Esophagus squamous epithelium (tissue), 5 donors: ENCODE measurements around the gene MS4A10. TPM values are rescaled to one million over a fixed set of nuclear protein-coding genes. Genes with fewer than 3 reads are reported as not detected.
"Not testable (repeated sequence)": the region's sequence is repeated elsewhere in the genome, so short reads cannot be mapped to it uniquely, and the experiment has no call there.

Experiments used
- DNase-seq: peaks from one replicate; lab custom pipeline; 2025; lab: John Stamatoyannopoulos, UW
- H3K27ac ChIP-seq, 4 donors: fragments of 200-600 bp; sonication (generic); one replicate each; pipeline ENCODE4 v1.5.1; 2016 to 2019; ENCODE audit warnings: mild to moderate bottlenecking in 1 of 4
- H3K27me3 ChIP-seq, 4 donors: fragments of 200-600 bp; sonication (generic); 1 replicate in 3 of 4; 2 replicates in 1 of 4; pipeline versions ENCODE4 v1.5.1 to v1.6.0; 2017 to 2021; ENCODE audit warnings: antibody characterized with exemption in 1 of 4
- H3K36me3 ChIP-seq, 3 donors: fragments of 200-600 bp; sonication (generic); one replicate each; pipeline ENCODE4 v1.5.1; 2016 to 2019
- H3K4me1 ChIP-seq, 3 donors: fragments of 200-600 bp; sonication (generic); one replicate each; pipeline ENCODE4 v1.5.1; 2017 to 2019
- H3K4me3 ChIP-seq, 4 donors: fragments of 200-600 bp; sonication (generic); 1 replicate in 3 of 4; 2 replicates in 1 of 4; pipeline ENCODE4 v1.5.1; 2016 to 2019; ENCODE audit warnings: mild to moderate bottlenecking in 2 of 4, moderate library complexity in 1 of 4
- H3K9me3 ChIP-seq, 3 donors: fragments of 200-600 bp; sonication (generic); one replicate each; pipeline ENCODE4 v1.5.1; 2016 to 2019
- CTCF ChIP-seq, 6 experiments: fragments of 450-650 bp in 4 of 6; fragments of 200-600 bp in 2 of 6; sonication (generic) in 2 of 6; IDR thresholded peaks; one replicate each; pipeline ENCODE4 v1.5.1; 2016 to 2019; ENCODE audit warnings: antibody characterized with exemption in 6 of 6, mild to moderate bottlenecking in 4 of 6, moderate library complexity in 4 of 6
- POLR2A ChIP-seq, 4 donors: fragments of 450-650 bp; IDR thresholded peaks; one replicate each; pipeline ENCODE4 v1.6.1; 2017; ENCODE audit warnings: antibody characterized with exemption in 4 of 4, mild to moderate bottlenecking in 4 of 4, moderate library complexity in 3 of 4
- WGBS, 2 donors: methylation state at CpG; one replicate each; pipeline ENCODE4 v1.1.5; 2018; 5-methylcytosine and 5-hydroxymethylcytosine counted together
- intact Hi-C: fragments of 100-400 bp; cut with DNase I; formaldehyde crosslinking; loops from one replicate; pipeline ENCODE4 v1.15.0; 2022
- total RNA-seq, 4 donors: library from RNA; depleted of rRNA; stranded (reverse); fragments of >200 nt; gene quantifications; one replicate each; pipeline ENCODE4 v1.1.0, GENCODE V29; 2016
- donor health status: DM: yes; HTN: yes; CAD: no.

Gene MS4A10
- total RNA-seq, 4 donors from 2014 or later, result not detected

DNA sequence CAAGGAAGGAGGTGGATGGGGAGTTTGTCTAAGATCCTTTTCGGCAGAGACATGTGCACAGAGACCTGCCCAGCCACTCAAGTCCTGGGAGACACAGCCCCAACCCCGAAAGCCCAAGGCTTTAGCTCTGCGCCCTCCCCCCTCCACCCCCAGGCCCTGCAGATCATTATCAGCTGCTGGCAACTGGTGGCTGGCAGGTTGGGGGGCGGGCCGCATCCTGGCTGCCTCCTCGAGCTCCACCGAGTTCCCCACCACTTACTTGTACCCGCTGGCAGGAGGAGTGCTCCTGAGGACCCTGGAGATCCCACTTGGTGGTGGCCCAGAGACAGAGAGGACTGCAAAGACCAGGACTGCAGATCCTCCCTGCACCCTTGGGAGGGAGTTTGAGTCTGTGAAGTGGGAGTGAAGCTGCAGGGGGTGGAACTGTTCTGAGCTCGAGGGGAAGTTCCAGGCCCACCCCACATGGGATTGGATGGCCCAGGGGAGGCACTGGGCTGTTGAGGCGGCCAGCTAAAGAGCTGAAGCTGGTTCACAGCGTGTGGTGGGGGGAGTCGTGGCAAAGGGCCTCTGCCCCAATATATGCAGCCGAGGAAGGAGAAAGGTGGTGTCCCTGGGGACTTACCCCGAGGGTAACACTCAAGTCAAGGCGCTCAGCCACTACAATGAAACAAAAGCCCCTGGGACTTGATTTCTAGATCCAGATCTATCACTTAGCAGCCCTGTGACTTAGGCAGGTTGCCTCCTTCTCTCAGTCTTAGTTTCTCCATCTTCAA is 36.9 kb downstream of the MS4A10 start:
- no peak overlapping the region for H3K4me3 ChIP-seq
- H3K27me3 ChIP-seq, result no peaks in the 10 kb centered on the region
- H3K4me1 ChIP-seq, result no peaks in the 10 kb centered on the region
- peaks cover 0 to 5% (median 5%) of the 10 kb centered on the region in 3 donors for H3K9me3 ChIP-seq
- H3K36me3 ChIP-seq, result no peaks in the 10 kb centered on the region
- intact Hi-C loops, result loop anchor here (10.0 kb wide), 2 partner anchors 303 to 363 kb away; no protein-coding TSS in a partner anchor
- no peak overlapping the region for H3K27ac ChIP-seq
- TF ChIP-seq CTCF (IDR thresholded peaks at IDR 0.05), result no peak
- no peak for TF ChIP-seq POLR2A (IDR thresholded peaks at IDR 0.05)
- WGBS, 2 donors, result 66 to 70% methylated on average over 5 to 7 of the region's 15 CpGs
- DNase-seq, result no peak

- H3K9me3 ChIP-seq, H3K4me1 ChIP-seq, H3K27me3 ChIP-seq, H3K27ac ChIP-seq, H3K4me3 ChIP-seq, DNase-seq, H3K36me3 ChIP-seq: not testable (repeated sequence)
- WGBS, 2 donors, result 91 to 92% methylated on average over 5 of the region's 5 CpGs
- intact Hi-C loops, result loop anchor here (10.0 kb wide), 2 partner anchors 301 to 361 kb away; no protein-coding TSS in a partner anchor
Measured at GRCh38 chr11:60823745-60824306, 38.7 kb downstream of the MS4A10 start.

GRCh38 chr11:60825118-60825517 is 40.0 kb downstream of the MS4A10 start:
- 69 to 79% methylated on average over 5 of the region's 5 CpGs for WGBS, 2 donors
- no peak for TF ChIP-seq POLR2A (IDR thresholded peaks at IDR 0.05)
- Histone ChIP-seq H3K4me3 (no peak overlapping the region), H3K4me1 (no peaks in the 10 kb centered on the region), H3K27me3 (no peaks in the 10 kb centered on the region), H3K27ac (no peak overlapping the region), H3K36me3 (no peaks in the 10 kb centered on the region), H3K9me3 (no peaks in the 10 kb centered on the region)
- intact Hi-C loops, result loop anchor here (10.0 kb wide), 2 partner anchors 300 to 360 kb away; no protein-coding TSS in a partner anchor
- no peak for DNase-seq

DNA sequence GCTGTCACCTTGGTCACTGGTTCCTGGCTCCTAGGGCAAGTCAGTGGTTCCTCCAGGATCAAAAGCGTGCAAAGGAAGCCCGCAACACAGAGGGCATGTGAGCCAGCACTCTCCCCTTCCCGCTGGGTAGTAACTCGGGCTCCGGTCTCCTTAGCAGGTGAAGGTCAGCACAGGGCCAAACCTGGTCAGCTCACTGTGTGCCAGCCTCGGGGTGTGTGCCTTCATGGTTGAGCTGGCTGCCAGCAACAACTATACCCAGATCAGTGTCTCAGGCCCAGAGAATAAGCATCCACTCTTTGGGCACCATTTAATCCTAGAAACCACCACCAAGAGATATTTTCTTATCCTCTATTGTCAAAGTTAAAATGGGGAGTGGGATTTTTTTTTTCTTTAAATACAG is 40.7 kb downstream of the MS4A10 start:
- no peak overlapping the region for H3K27ac ChIP-seq
- no peak for TF ChIP-seq CTCF (IDR thresholded peaks at IDR 0.05)
- TF ChIP-seq POLR2A (IDR thresholded peaks at IDR 0.05), result no peak
- no peaks in the 10 kb centered on the region for H3K27me3 ChIP-seq
- H3K36me3 ChIP-seq, result no peaks in the 10 kb centered on the region
- H3K4me3 ChIP-seq, result no peak overlapping the region
- peaks cover 0 to under 1% (median 0%) of the 10 kb centered on the region in 3 donors for H3K4me1 ChIP-seq
- DNase-seq, result no peak
- 75 to 76% methylated on average over 3 to 4 of the region's 6 CpGs for WGBS, 2 donors
- no peaks in the 10 kb centered on the region for H3K9me3 ChIP-seq
- intact Hi-C loops, result loop anchor here (10.0 kb wide), 2 partner anchors 299 to 359 kb away; no protein-coding TSS in a partner anchor

GRCh38 chr11:60830478-60831142 is 45.5 kb downstream of the MS4A10 start:
- Histone ChIP-seq H3K9me3 (no peaks in the 10 kb centered on the region), H3K36me3 (no peaks in the 10 kb centered on the region), H3K4me3 (no peak overlapping the region), H3K27me3 (peaks cover 0 to 6% (median 0%) of the 10 kb centered on the region in 4 donors), H3K27ac (no peak overlapping the region), H3K4me1 (peaks cover 0 to 8% (median 0%) of the 10 kb centered on the region in 3 donors)
- 33 to 45% methylated on average over 7 of the region's 10 CpGs for WGBS, 2 donors
- DNase-seq, result no peak
- TF ChIP-seq CTCF (IDR thresholded peaks at IDR 0.05) (no peak), POLR2A (IDR thresholded peaks at IDR 0.05) (no peak)
- intact Hi-C loops, result no loop called here

GRCh38 chr11:60831143-60831500 is 46.0 kb downstream of the MS4A10 start:
- Histone ChIP-seq H3K27ac (no peak overlapping the region), H3K4me3 (no peak overlapping the region), H3K9me3 (no peaks in the 10 kb centered on the region), H3K36me3 (no peaks in the 10 kb centered on the region), H3K27me3 (peaks cover 0 to 6% (median 0%) of the 10 kb centered on the region in 4 donors), H3K4me1 (peaks cover 0 to 8% (median 0%) of the 10 kb centered on the region in 3 donors)
- TF ChIP-seq POLR2A (IDR thresholded peaks at IDR 0.05), result no peak
- peak; percentile 91 to 98 (median 94) for TF ChIP-seq CTCF (IDR thresholded peaks at IDR 0.05)
- intact Hi-C loops, result no loop called here
- DNase-seq, result peak; percentile 43
- WGBS, 2 donors, result 8 to 18% methylated on average over 8 of the region's 8 CpGs
